ENCODE data around the gene SH3PXD2B. TPM values are rescaled to one million over a fixed set of nuclear protein-coding genes. Genes with fewer than 3 reads are reported as not detected.

SH3PXD2B gene
- total and polyA plus RNA-seq, 7 experiments from 2014 or later, result 0.15 to 1.1 (median 0.28) TPM; not detected in 1

- no peak overlapping the region for H3K4me3 Mint-ChIP-seq
- CTCF ChIA-PET, result no interaction called here
These were observed 32.1 kb upstream of the SH3PXD2B start for GRCh38 chr5:172486451-172486850.

GRCh38 chr5:172485511-172486202 is 31.3 kb upstream of the SH3PXD2B start:
- intact Hi-C loops (cut with micrococcal nuclease), result no loop called here
- Histone ChIP-seq H3K27me3 (ENCODE audit: control insufficient read depth in 2 of 2, insufficient read depth in 2 of 2, low read length in 2 of 2) (no peaks in the 10 kb centered on the region), H3K9me3 (ENCODE audit: control insufficient read depth in 2 of 3, low read length in 3 of 3) (no peaks in the 10 kb centered on the region), H3K4me3 (ENCODE audit: low read length) (no peak overlapping the region), H3K27ac (ENCODE audit: low read depth, low read length) (no peak overlapping the region), H3K36me3 (ENCODE audit: control insufficient read depth in 2 of 3, insufficient read depth in 3 of 3, low read length in 3 of 3) (no peaks in the 10 kb centered on the region), H3K4me1 (ENCODE audit: control insufficient read depth in 2 of 2, insufficient read depth in 2 of 2, low read length in 2 of 2) (no peaks in the 10 kb centered on the region)
- Mint-ChIP-seq H3K4me1 (no peaks in the 10 kb centered on the region), H3K27ac (no peak overlapping the region), H3K4me3 (no peak overlapping the region), H3K9me3 (peaks cover 0 to 9% (median 0%) of the 10 kb centered on the region in 11 donors), H3K36me3 (no peaks in the 10 kb centered on the region), H3K27me3 (peaks cover 0 to 7% (median 4%) of the 10 kb centered on the region in 5 donors)
- ChIA-PET CTCF (no interaction called here), POLR2A (no interaction called here)
- ATAC-seq, result no peak
- no peak for DNase-seq

More at GRCh38 chr5:172486451-172486850, 32.1 kb upstream of the SH3PXD2B start:
- Mint-ChIP-seq H3K4me1 (no peaks in the 10 kb centered on the region), H3K9me3 (peaks cover 0 to 9% (median 0%) of the 10 kb centered on the region in 11 donors), H3K27ac (no peak overlapping the region), H3K36me3 (no peaks in the 10 kb centered on the region), H3K27me3 (peaks cover 0 to 7% (median 4%) of the 10 kb centered on the region in 5 donors)
- ATAC-seq (no peak), DNase-seq (no peak)
- intact Hi-C loops (cut with micrococcal nuclease), result no loop called here
- Histone ChIP-seq H3K36me3 (ENCODE audit: control insufficient read depth in 2 of 3, insufficient read depth in 3 of 3, low read length in 3 of 3) (no peaks in the 10 kb centered on the region), H3K4me1 (ENCODE audit: control insufficient read depth in 2 of 2, insufficient read depth in 2 of 2, low read length in 2 of 2) (no peaks in the 10 kb centered on the region), H3K27ac (ENCODE audit: low read depth, low read length) (no peak overlapping the region), H3K9me3 (ENCODE audit: control insufficient read depth in 2 of 3, low read length in 3 of 3) (no peaks in the 10 kb centered on the region), H3K4me3 (ENCODE audit: low read length) (no peak overlapping the region), H3K27me3 (ENCODE audit: control insufficient read depth in 2 of 2, insufficient read depth in 2 of 2, low read length in 2 of 2) (no peaks in the 10 kb centered on the region)
- POLR2A ChIA-PET, result no interaction called here

- Mint-ChIP-seq H3K27me3 (peaks cover 0 to 7% (median 4%) of the 10 kb centered on the region in 5 donors), H3K9me3 (peaks cover 0 to 9% (median 0%) of the 10 kb centered on the region in 11 donors), H3K4me1 (no peaks in the 10 kb centered on the region), H3K36me3 (no peaks in the 10 kb centered on the region), H3K27ac (no peak overlapping the region), H3K4me3 (no peak overlapping the region)
- ChIA-PET POLR2A (no interaction called here), CTCF (no interaction called here)
- intact Hi-C loops (cut with micrococcal nuclease), result no loop called here
- Histone ChIP-seq H3K4me3 (ENCODE audit: low read length) (no peak overlapping the region), H3K27me3 (ENCODE audit: control insufficient read depth in 2 of 2, insufficient read depth in 2 of 2, low read length in 2 of 2) (no peaks in the 10 kb centered on the region), H3K27ac (ENCODE audit: low read depth, low read length) (no peak overlapping the region), H3K9me3 (ENCODE audit: control insufficient read depth in 2 of 3, low read length in 3 of 3) (no peaks in the 10 kb centered on the region), H3K36me3 (ENCODE audit: control insufficient read depth in 2 of 3, insufficient read depth in 3 of 3, low read length in 3 of 3) (no peaks in the 10 kb centered on the region), H3K4me1 (ENCODE audit: control insufficient read depth in 2 of 2, insufficient read depth in 2 of 2, low read length in 2 of 2) (no peaks in the 10 kb centered on the region)
- ATAC-seq (no peak), DNase-seq (no peak)
These were observed 30.3 kb upstream of the SH3PXD2B start for GRCh38 chr5:172484664-172485063.

- intact Hi-C loops (cut with micrococcal nuclease), result no loop called here
- H3K27ac ChIP-seq (ENCODE audit: low read depth, low read length), result no peak overlapping the region
These were observed 28.1 kb upstream of the SH3PXD2B start for GRCh38 chr5:172482156-172483020.

GRCh38 chr5:172481011-172481800 is 26.9 kb upstream of the SH3PXD2B start:
- H3K4me3 ChIP-seq (ENCODE audit: low read length), result no peak overlapping the region
- H3K27ac ChIP-seq (ENCODE audit: low read depth, low read length), result no peak overlapping the region
- no peaks in the 10 kb centered on the region for H3K4me1 Mint-ChIP-seq
- H3K9me3 ChIP-seq (ENCODE audit: control insufficient read depth in 2 of 3, low read length in 3 of 3), result no peaks in the 10 kb centered on the region
- H3K4me3 Mint-ChIP-seq, result no peak overlapping the region
- ChIA-PET POLR2A (no interaction called here), CTCF (interaction anchor here (1.3 to 1.5 kb wide), 2 partner anchors 212 to 217 kb away, joined by 3 to 7 read pairs; no protein-coding TSS in a partner anchor)
- H3K9me3 Mint-ChIP-seq, result peaks cover 0 to 9% (median 0%) of the 10 kb centered on the region in 11 donors
- H3K36me3 Mint-ChIP-seq, result no peaks in the 10 kb centered on the region
- H3K36me3 ChIP-seq (ENCODE audit: control insufficient read depth in 2 of 3, insufficient read depth in 3 of 3, low read length in 3 of 3), result no peaks in the 10 kb centered on the region
- peaks cover 0 to 4% (median 0%) of the 10 kb centered on the region in 5 donors for H3K27me3 Mint-ChIP-seq
- ATAC-seq (no peak), DNase-seq (no peak)
- intact Hi-C loops (cut with micrococcal nuclease), result no loop called here
- no peaks in the 10 kb centered on the region for H3K27me3 ChIP-seq (ENCODE audit: control insufficient read depth in 2 of 2, insufficient read depth in 2 of 2, low read length in 2 of 2)
- H3K27ac Mint-ChIP-seq, result no peak overlapping the region
- H3K4me1 ChIP-seq (ENCODE audit: control insufficient read depth in 2 of 2, insufficient read depth in 2 of 2, low read length in 2 of 2), result no peaks in the 10 kb centered on the region

More at GRCh38 chr5:172482156-172483020, 28.1 kb upstream of the SH3PXD2B start:
- ChIA-PET CTCF (interaction anchor here (1.5 kb wide), 1 partner anchor 211 kb away, joined by 3 read pairs; no protein-coding TSS in a partner anchor), POLR2A (no interaction called here)
- no peaks in the 10 kb centered on the region for H3K27me3 ChIP-seq (ENCODE audit: control insufficient read depth in 2 of 2, insufficient read depth in 2 of 2, low read length in 2 of 2)
- no peak overlapping the region for H3K4me3 ChIP-seq (ENCODE audit: low read length)
- H3K4me3 Mint-ChIP-seq, result peak overlapping the region in 1 of 10 donors; percentile 4
- H3K9me3 Mint-ChIP-seq, result peaks cover 0 to 9% (median 0%) of the 10 kb centered on the region in 11 donors
- H3K36me3 Mint-ChIP-seq, result no peaks in the 10 kb centered on the region
- no peaks in the 10 kb centered on the region for H3K4me1 Mint-ChIP-seq
- DNase-seq (no peak), ATAC-seq (no peak)
- no peaks in the 10 kb centered on the region for H3K9me3 ChIP-seq (ENCODE audit: control insufficient read depth in 2 of 3, low read length in 3 of 3)
- H3K36me3 ChIP-seq (ENCODE audit: control insufficient read depth in 2 of 3, insufficient read depth in 3 of 3, low read length in 3 of 3), result no peaks in the 10 kb centered on the region
- H3K27me3 Mint-ChIP-seq, result peaks cover 0 to 5% (median 0%) of the 10 kb centered on the region in 5 donors
- no peaks in the 10 kb centered on the region for H3K4me1 ChIP-seq (ENCODE audit: control insufficient read depth in 2 of 2, insufficient read depth in 2 of 2, low read length in 2 of 2)
- no peak overlapping the region for H3K27ac Mint-ChIP-seq

- ChIA-PET CTCF (interaction anchor here (0.6 to 2.0 kb wide), 5 partner anchors 12 to 1462 kb away, joined by 3 to 12 read pairs (median 4); no protein-coding TSS in a partner anchor), POLR2A (no interaction called here)
- ATAC-seq (no peak), DNase-seq (no peak)
- Mint-ChIP-seq H3K9me3 (peaks cover 0 to 5% (median 0%) of the 10 kb centered on the region in 11 donors), H3K4me3 (no peak overlapping the region), H3K27ac (no peak overlapping the region), H3K36me3 (no peaks in the 10 kb centered on the region), H3K4me1 (no peaks in the 10 kb centered on the region), H3K27me3 (peaks cover 0 to 5% (median 0%) of the 10 kb centered on the region in 5 donors)
- Histone ChIP-seq H3K36me3 (ENCODE audit: control insufficient read depth in 2 of 3, insufficient read depth in 3 of 3, low read length in 3 of 3) (no peaks in the 10 kb centered on the region), H3K27ac (ENCODE audit: low read depth, low read length) (no peak overlapping the region), H3K9me3 (ENCODE audit: control insufficient read depth in 2 of 3, low read length in 3 of 3) (no peaks in the 10 kb centered on the region), H3K4me3 (ENCODE audit: low read length) (no peak overlapping the region), H3K4me1 (ENCODE audit: control insufficient read depth in 2 of 2, insufficient read depth in 2 of 2, low read length in 2 of 2) (no peaks in the 10 kb centered on the region), H3K27me3 (ENCODE audit: control insufficient read depth in 2 of 2, insufficient read depth in 2 of 2, low read length in 2 of 2) (no peaks in the 10 kb centered on the region)
- intact Hi-C loops (cut with micrococcal nuclease), result loop anchor here (1.0 kb wide), 3 partner anchors 205 to 453 kb away; no protein-coding TSS in a partner anchor
These were observed 25.4 kb upstream of the SH3PXD2B start for GRCh38 chr5:172479784-172480115.
